Measurements from ENCODE around the gene USH1G. TPM values are rescaled to one million over a fixed set of nuclear protein-coding genes. Genes with fewer than 3 reads are reported as not detected.

The USH1G gene
- total and polyA plus RNA-seq, 2 donors = 0.09 to 0.14 TPM

GRCh38 chr17:74947041-74947754 lies 24.1 kb upstream of the USH1G start:
- Histone ChIP-seq H3K36me3 (ENCODE audit: control insufficient read depth in 2 of 2, insufficient read depth in 2 of 2, low read length in 1 of 2) (no peaks in the 10 kb centered on the region), H3K27me3 (ENCODE audit: control insufficient read depth in 2 of 2, insufficient read depth in 1 of 2, low read length in 1 of 2) (peaks cover 3 to 69% of the 10 kb centered on the region in 2 donors), H3K9me3 (ENCODE audit: control insufficient read depth in 2 of 2, insufficient read depth in 1 of 2, low read length in 1 of 2) (peaks cover 0 to 5% of the 10 kb centered on the region in 2 donors), H3K4me1 (ENCODE audit: control insufficient read depth in 2 of 2, insufficient read depth in 2 of 2, low read length in 2 of 2) (no peaks in the 10 kb centered on the region), H3K4me3 (ENCODE audit: low read length in 2 of 2) (no peak overlapping the region), H3K27ac (ENCODE audit: low read depth in 1 of 2, low read length in 1 of 2) (no peak overlapping the region)
- 97% methylated on average over 17 of the region's 17 CpGs for WGBS
- no peak for DNase-seq (ENCODE audit: low read depth in 6 of 9, low spot score in 9 of 9)

DNA sequence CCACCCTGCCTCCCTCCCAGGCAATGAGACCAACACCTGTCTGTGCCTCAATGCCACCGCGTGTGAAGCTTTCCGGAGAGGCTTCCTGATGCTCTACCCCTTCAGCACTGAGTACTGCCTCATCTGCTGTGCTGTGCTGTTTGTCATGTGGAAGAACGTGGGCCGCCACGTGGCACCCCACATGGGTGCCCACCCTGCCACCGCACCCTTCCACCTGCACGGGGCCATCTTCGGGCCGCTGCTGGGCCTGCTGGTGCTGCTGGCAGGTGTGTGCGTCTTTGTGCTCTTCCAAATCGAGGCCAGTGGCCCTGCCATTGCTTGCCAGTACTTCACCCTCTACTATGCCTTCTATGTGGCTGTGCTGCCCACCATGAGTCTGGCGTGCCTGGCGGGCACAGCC lies 23.6 kb upstream of the USH1G start:
- 92% methylated on average over 14 of the region's 14 CpGs for WGBS
- DNase-seq (ENCODE audit: low read depth in 6 of 9, low spot score in 9 of 9) = no peak
- H3K4me3 ChIP-seq (ENCODE audit: low read length in 2 of 2) = no peak overlapping the region
- H3K4me1 ChIP-seq (ENCODE audit: control insufficient read depth in 2 of 2, insufficient read depth in 2 of 2, low read length in 2 of 2) = no peaks in the 10 kb centered on the region
- no peaks in the 10 kb centered on the region for H3K36me3 ChIP-seq (ENCODE audit: control insufficient read depth in 2 of 2, insufficient read depth in 2 of 2, low read length in 1 of 2)
- H3K27me3 ChIP-seq (ENCODE audit: control insufficient read depth in 2 of 2, insufficient read depth in 1 of 2, low read length in 1 of 2) = peaks cover 3 to 70% of the 10 kb centered on the region in 2 donors
- H3K9me3 ChIP-seq (ENCODE audit: control insufficient read depth in 2 of 2, insufficient read depth in 1 of 2, low read length in 1 of 2) = peaks cover 0 to 5% of the 10 kb centered on the region in 2 donors
- no peak overlapping the region for H3K27ac ChIP-seq (ENCODE audit: low read depth in 1 of 2, low read length in 1 of 2)

- Histone ChIP-seq H3K4me1 (ENCODE audit: control insufficient read depth in 2 of 2, insufficient read depth in 2 of 2, low read length in 2 of 2) (no peaks in the 10 kb centered on the region), H3K9me3 (ENCODE audit: control insufficient read depth in 2 of 2, insufficient read depth in 1 of 2, low read length in 1 of 2) (peaks cover 0 to 5% of the 10 kb centered on the region in 2 donors), H3K27me3 (ENCODE audit: control insufficient read depth in 2 of 2, insufficient read depth in 1 of 2, low read length in 1 of 2) (peaks cover 3 to 68% of the 10 kb centered on the region in 2 donors), H3K27ac (ENCODE audit: low read depth in 1 of 2, low read length in 1 of 2) (no peak overlapping the region), H3K36me3 (ENCODE audit: control insufficient read depth in 2 of 2, insufficient read depth in 2 of 2, low read length in 1 of 2) (no peaks in the 10 kb centered on the region), H3K4me3 (ENCODE audit: low read length in 2 of 2) (no peak overlapping the region)
- WGBS = 66% methylated on average over 6 of the region's 6 CpGs
- no peak for DNase-seq (ENCODE audit: low read depth in 6 of 9, low spot score in 9 of 9)
These were observed 22.5 kb upstream of the USH1G start for GRCh38 chr17:74945543-74945942.

- Histone ChIP-seq H3K9me3 (ENCODE audit: control insufficient read depth in 2 of 2, insufficient read depth in 1 of 2, low read length in 1 of 2) (peaks cover 0 to 4% of the 10 kb centered on the region in 2 donors), H3K27me3 (ENCODE audit: control insufficient read depth in 2 of 2, insufficient read depth in 1 of 2, low read length in 1 of 2) (peaks cover 3 to 65% of the 10 kb centered on the region in 2 donors), H3K36me3 (ENCODE audit: control insufficient read depth in 2 of 2, insufficient read depth in 2 of 2, low read length in 1 of 2) (no peaks in the 10 kb centered on the region), H3K4me1 (ENCODE audit: control insufficient read depth in 2 of 2, insufficient read depth in 2 of 2, low read length in 2 of 2) (no peaks in the 10 kb centered on the region), H3K27ac (ENCODE audit: low read depth in 1 of 2, low read length in 1 of 2) (no peak overlapping the region), H3K4me3 (ENCODE audit: low read length in 2 of 2) (no peak overlapping the region)
- WGBS = 80% methylated on average over 13 of the region's 13 CpGs
- DNase-seq (ENCODE audit: low read depth in 6 of 9, low spot score in 9 of 9) = no peak
These were observed 20.9 kb upstream of the USH1G start for GRCh38 chr17:74943808-74944522.

DNA sequence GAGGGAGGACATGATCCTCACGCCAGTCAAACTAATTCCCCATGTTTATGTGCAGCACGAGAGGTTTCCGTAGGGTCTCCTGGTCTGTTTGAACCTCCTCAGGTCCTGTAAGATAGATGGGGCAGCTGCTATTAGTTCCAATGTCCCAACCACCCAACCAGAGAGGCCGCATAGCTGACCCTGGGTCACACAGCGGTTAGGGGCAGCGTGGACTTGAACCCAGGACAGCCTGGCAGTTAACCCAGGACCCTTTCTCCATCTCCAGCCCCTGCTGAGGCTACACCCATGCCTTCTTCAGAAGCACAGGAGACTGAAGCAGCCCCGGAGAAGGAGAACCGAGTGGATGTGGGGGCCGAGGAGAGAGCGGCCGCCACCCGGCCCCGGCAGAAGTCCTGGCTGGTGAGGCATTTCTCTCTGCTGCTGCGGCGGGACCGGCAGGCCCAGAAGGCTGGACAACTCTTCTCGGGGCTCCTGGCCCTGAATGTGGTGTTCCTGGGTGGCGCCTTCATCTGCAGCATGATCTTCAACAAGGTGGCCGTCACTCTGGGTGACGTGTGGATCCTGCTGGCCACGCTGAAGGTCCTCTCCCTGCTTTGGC lies 18.2 kb upstream of the USH1G start:
- Histone ChIP-seq H3K9me3 (ENCODE audit: control insufficient read depth in 2 of 2, insufficient read depth in 1 of 2, low read length in 1 of 2) (peaks cover 0 to 4% of the 10 kb centered on the region in 2 donors), H3K27me3 (ENCODE audit: control insufficient read depth in 2 of 2, insufficient read depth in 1 of 2, low read length in 1 of 2) (peaks cover 25 to 76% of the 10 kb centered on the region in 2 donors), H3K4me1 (ENCODE audit: control insufficient read depth in 2 of 2, insufficient read depth in 2 of 2, low read length in 2 of 2) (no peaks in the 10 kb centered on the region), H3K27ac (ENCODE audit: low read depth in 1 of 2, low read length in 1 of 2) (no peak overlapping the region), H3K4me3 (ENCODE audit: low read length in 2 of 2) (no peak overlapping the region), H3K36me3 (ENCODE audit: control insufficient read depth in 2 of 2, insufficient read depth in 2 of 2, low read length in 1 of 2) (no peaks in the 10 kb centered on the region)
- 85% methylated on average over 21 of the region's 21 CpGs for WGBS
- no peak for DNase-seq (ENCODE audit: low read depth in 6 of 9, low spot score in 9 of 9)

DNA sequence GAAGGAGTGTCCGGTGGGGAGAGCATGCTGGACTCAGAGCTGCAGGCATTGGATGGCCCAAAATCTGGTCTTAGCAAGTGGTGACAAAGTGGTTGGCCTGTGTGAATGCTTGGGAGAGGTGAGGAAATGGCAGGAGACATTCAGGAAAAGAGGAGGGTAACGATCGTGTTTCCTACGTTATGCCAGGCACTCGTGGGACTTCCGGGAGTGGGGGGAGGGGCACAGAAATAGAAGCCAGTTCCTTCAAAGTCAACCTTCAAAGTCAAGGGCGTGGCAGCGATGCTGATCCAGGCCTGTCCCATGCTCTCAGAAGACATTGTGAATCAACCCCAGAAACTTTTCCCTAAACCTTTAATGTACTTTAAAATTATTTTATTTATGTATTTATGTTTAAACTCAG lies 16.5 kb upstream of the USH1G start:
- Histone ChIP-seq H3K27me3 (ENCODE audit: control insufficient read depth in 2 of 2, insufficient read depth in 1 of 2, low read length in 1 of 2) (peaks cover 40 to 84% of the 10 kb centered on the region in 2 donors), H3K36me3 (ENCODE audit: control insufficient read depth in 2 of 2, insufficient read depth in 2 of 2, low read length in 1 of 2) (no peaks in the 10 kb centered on the region), H3K9me3 (ENCODE audit: control insufficient read depth in 2 of 2, insufficient read depth in 1 of 2, low read length in 1 of 2) (peaks cover 1 to 4% of the 10 kb centered on the region in 2 donors), H3K4me1 (ENCODE audit: control insufficient read depth in 2 of 2, insufficient read depth in 2 of 2, low read length in 2 of 2) (no peaks in the 10 kb centered on the region), H3K27ac (ENCODE audit: low read depth in 1 of 2, low read length in 1 of 2) (no peak overlapping the region), H3K4me3 (ENCODE audit: low read length in 2 of 2) (no peak overlapping the region)
- WGBS = 59% methylated on average over 8 of the region's 8 CpGs
- DNase-seq (ENCODE audit: low read depth in 6 of 9, low spot score in 9 of 9) = no peak

DNA sequence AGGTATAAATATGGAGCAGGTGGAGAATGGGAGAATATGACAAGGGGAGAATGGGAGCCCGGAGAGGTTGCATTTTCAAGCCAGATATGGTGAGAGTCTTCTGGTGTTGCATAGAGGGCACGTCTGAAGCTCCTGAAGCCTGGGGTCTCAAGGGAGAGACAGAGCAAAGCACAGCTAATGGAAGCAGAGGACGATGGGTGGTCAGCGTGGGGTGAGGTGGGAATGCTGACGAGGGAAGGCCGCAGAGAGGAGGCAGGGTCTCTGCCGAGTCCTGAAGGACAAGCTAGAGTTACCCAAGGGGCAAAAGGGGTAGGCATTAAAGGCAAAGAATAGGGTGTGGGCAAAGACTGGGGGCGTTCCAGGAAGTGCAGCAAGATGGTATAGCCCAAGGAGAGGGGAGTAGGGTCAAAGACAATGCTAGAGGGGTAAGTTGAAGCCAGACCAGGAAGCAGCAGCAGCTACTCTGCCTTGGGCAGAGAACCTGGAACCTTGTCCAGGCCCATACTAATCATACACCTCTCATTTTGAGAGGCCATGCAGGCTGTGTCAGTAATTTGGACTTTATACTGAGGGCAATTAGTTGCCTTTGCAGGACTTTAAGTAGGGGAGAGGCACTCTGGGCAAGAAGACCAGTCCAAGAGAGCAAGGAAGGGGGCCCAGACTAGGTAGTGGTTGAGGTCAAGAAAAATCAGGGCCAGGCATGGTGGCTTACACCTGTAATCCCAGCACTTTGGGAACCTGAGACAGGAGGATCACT lies 15.3 kb upstream of the USH1G start:
- no peak for DNase-seq (ENCODE audit: low read depth in 6 of 9, low spot score in 9 of 9)
- H3K4me1 ChIP-seq (ENCODE audit: control insufficient read depth in 2 of 2, insufficient read depth in 2 of 2, low read length in 2 of 2) = no peaks in the 10 kb centered on the region
- peaks cover 1 to 4% of the 10 kb centered on the region in 2 donors for H3K9me3 ChIP-seq (ENCODE audit: control insufficient read depth in 2 of 2, insufficient read depth in 1 of 2, low read length in 1 of 2)
- peaks cover 37 to 88% of the 10 kb centered on the region in 2 donors for H3K27me3 ChIP-seq (ENCODE audit: control insufficient read depth in 2 of 2, insufficient read depth in 1 of 2, low read length in 1 of 2)
- no peak overlapping the region for H3K27ac ChIP-seq (ENCODE audit: low read depth in 1 of 2, low read length in 1 of 2)
- H3K36me3 ChIP-seq (ENCODE audit: control insufficient read depth in 2 of 2, insufficient read depth in 2 of 2, low read length in 1 of 2) = no peaks in the 10 kb centered on the region
- H3K4me3 ChIP-seq (ENCODE audit: low read length in 2 of 2) = no peak overlapping the region
- WGBS = 86% methylated on average over 8 of the region's 8 CpGs

DNA sequence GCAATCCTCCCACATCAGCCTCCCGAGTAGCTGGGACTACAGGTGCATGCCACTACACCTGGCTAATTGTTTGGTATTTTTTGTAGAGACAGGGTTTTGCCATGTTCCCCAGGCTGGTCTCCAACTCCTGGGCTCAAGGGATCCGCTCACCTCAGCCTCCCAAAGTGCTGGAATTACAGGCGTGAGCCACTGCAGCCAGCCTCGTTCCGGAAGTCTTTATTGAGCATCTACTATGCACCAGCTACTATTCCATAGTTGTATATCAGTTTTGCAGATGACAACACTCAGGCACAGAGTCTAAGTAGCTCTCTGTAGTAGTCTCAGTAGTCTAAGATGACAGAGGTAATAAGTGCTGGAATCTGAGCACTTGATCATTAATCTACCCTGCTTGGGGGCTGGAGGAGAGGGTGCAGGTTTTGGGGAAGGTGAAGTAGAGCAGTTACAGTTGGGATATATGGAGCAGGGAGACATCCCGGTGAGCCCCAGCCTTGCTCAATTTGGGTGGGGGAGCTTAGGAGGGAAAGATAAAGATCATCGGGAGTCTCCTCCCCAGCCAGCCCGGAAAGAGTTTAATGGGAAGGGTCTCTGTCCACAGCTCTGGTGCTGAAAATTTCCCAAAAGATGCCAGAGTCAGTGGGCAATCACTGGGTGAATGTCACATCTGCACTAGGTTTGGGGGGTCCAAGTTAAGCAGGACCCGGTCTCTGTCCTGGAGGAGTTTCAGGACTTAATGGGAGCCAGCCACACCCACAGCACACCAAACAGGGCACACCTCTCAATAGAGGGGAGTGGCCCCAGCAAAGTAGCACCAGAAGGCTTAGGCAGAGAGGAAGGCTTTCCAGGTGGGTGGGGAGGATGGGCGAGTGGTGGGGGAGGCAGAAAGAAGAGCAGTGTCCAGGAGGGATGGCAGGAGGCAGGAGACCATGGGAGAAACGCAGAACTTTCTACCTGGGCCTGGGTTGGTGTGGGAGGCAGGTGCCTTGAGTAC lies 14.3 kb upstream of the USH1G start:
- Histone ChIP-seq H3K36me3 (ENCODE audit: control insufficient read depth in 2 of 2, insufficient read depth in 2 of 2, low read length in 1 of 2) (no peaks in the 10 kb centered on the region), H3K27ac (ENCODE audit: low read depth in 1 of 2, low read length in 1 of 2) (no peak overlapping the region), H3K9me3 (ENCODE audit: control insufficient read depth in 2 of 2, insufficient read depth in 1 of 2, low read length in 1 of 2) (peaks cover 1 to 4% of the 10 kb centered on the region in 2 donors), H3K4me3 (ENCODE audit: low read length in 2 of 2) (no peak overlapping the region), H3K4me1 (ENCODE audit: control insufficient read depth in 2 of 2, insufficient read depth in 2 of 2, low read length in 2 of 2) (no peaks in the 10 kb centered on the region), H3K27me3 (ENCODE audit: control insufficient read depth in 2 of 2, insufficient read depth in 1 of 2, low read length in 1 of 2) (peaks cover 42 to 91% of the 10 kb centered on the region in 2 donors)
- whole genome bisulfite sequencing = 62% methylated on average over 11 of the region's 11 CpGs
- no peak for DNase-seq (ENCODE audit: low read depth in 6 of 9, low spot score in 9 of 9)

Data from thymus (tissue), 11 donors.